Measurements from ENCODE around the gene RNF214.
"Not testable (repeated sequence)": the region's sequence is repeated elsewhere in the genome, so short reads cannot be mapped to it uniquely, and the experiment has no call there.

RNF214 gene

DNA sequence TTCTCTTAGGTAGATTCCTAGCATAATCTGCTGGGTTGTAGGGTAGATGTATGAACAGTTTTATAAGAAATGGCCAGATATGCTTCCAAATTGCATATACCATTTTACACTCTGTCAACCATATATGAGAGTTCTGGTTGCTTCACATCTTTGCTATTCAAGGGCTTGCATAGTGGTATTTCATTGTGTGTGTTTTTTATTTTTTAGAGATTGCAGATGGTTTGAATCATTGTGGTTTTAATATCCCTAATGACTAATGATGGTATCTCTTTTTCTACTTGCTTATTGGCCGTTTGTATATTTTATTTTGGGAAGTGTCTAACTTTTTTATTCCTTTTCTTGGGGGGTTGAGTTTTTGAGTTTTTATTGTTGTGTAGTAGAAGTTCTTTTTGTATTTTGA is 26.9 kb downstream of the RNF214 start:
- in situ Hi-C loops (cut with HindIII; ENCODE audit: low pct_ligation_motif_present, low sequenced_read_pairs): no loop called here
- no peaks in the 10 kb centered on the region for H3K27me3 ChIP-seq (replicated peaks)
- no peak overlapping the region for H3K4me3 ChIP-seq (ENCODE audit: low read depth, low read length)
- H3K36me3 ChIP-seq (replicated peaks): no peaks in the 10 kb centered on the region
- H3K27ac ChIP-seq: peak overlapping the region; percentile 54
- TF ChIP-seq CTCF (IDR thresholded peaks at IDR 0.05; ENCODE audit: low read depth, low read length, missing control alignments): no peak
- DNase-seq: peak; percentile 12

DNA sequence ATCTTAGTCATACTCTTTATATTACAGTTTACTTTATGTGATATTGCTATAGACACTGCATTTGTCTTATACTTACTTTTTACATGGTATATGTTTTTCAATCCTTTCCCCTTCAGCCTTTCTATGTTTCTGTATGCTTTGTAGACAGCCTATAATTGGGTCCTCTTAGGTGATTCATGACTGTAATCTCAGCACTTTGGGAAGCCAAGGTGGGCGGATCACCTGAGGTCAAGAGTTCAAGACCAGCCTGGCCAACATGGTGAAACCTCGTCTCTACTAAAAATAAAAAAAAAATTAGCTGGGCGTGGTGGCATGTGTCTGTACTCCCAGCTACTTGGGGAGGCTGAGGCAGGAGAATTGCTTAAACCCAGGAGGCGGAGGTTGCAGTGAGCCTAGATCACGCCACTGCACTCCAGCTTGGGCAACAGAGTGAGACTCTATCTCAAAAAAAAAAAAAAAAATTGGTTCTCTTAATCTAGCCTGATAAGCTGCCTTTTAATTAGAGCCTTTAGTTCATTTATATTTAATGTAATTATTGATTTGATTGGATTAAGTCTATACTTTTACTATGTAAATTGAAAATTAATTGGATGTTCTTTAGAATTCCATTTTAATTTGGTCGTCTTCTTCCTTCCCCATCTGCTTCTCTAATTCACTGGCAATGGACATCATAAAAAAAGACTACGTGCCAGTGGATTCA is 32.3 kb downstream of the RNF214 start:
- DNase-seq; H3K36me3 ChIP-seq (replicated peaks); H3K4me3 ChIP-seq (ENCODE audit: low read depth, low read length); H3K27me3 ChIP-seq (replicated peaks); in situ Hi-C loops (cut with HindIII; ENCODE audit: low pct_ligation_motif_present, low sequenced_read_pairs); H3K27ac ChIP-seq: not testable (repeated sequence)

DNA sequence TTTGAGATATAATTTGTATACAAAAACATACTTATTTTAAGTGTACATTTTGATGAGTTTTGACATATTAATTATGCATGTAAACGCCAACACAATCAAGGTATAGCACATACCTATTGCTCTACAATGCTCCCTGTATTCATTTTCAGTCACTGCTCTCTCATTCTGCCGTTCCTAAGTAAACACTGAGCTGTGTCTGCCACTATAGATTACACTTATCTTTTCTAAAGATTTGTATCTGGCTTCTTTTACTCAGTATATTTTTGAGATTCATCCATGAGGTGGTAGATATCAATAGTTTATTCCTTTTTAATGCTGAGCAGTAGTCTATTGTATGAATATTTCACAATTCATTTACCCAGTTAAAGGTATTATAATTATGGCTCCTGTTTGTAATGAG is 33.3 kb downstream of the RNF214 start:
- no peak for TF ChIP-seq CTCF (IDR thresholded peaks at IDR 0.05; ENCODE audit: low read depth, low read length, missing control alignments)
- Histone ChIP-seq H3K27me3 (replicated peaks) (no peaks in the 10 kb centered on the region), H3K4me3 (ENCODE audit: low read depth, low read length) (no peak overlapping the region), H3K36me3 (replicated peaks) (peaks cover 2% of the 10 kb centered on the region), H3K27ac (no peak overlapping the region)
- in situ Hi-C loops (cut with HindIII; ENCODE audit: low pct_ligation_motif_present, low sequenced_read_pairs): no loop called here
- no peak for DNase-seq

DNA sequence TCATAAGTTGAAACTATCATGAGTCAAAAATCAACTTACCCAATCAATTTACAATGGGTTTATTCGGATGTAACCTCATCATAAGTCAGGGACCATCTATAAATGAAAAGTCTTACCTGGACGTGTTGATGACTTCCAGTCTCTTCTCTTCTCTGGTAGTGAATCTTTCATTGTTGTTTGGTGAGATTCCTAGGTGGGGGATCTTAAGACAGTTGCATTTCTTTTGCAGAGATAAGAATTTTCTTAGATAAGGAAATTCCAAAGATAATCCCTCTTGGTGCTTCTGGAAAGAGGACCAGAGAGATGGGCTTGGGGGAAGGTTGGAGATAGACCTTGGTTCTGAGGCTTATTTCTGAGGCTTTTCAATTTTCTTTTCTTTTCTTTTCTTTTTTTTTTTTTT is 37.4 kb downstream of the RNF214 start:
- DNase-seq: no peak
- TF ChIP-seq CTCF (IDR thresholded peaks at IDR 0.05; ENCODE audit: low read depth, low read length, missing control alignments): no peak
- Histone ChIP-seq H3K36me3 (replicated peaks) (peaks cover 2% of the 10 kb centered on the region), H3K27me3 (replicated peaks) (no peaks in the 10 kb centered on the region), H3K4me3 (ENCODE audit: low read depth, low read length) (no peak overlapping the region), H3K27ac (no peak overlapping the region)
- in situ Hi-C loops (cut with HindIII; ENCODE audit: low pct_ligation_motif_present, low sequenced_read_pairs): no loop called here

GRCh38 chr11:117271208-117271607 is 38.7 kb downstream of the RNF214 start:
- Histone ChIP-seq H3K4me3 (ENCODE audit: low read depth, low read length) (no peak overlapping the region), H3K27me3 (replicated peaks) (no peaks in the 10 kb centered on the region), H3K27ac (no peak overlapping the region), H3K36me3 (replicated peaks) (peaks cover 2% of the 10 kb centered on the region)
- no peak for TF ChIP-seq CTCF (IDR thresholded peaks at IDR 0.05; ENCODE audit: low read depth, low read length, missing control alignments)
- in situ Hi-C loops (cut with HindIII; ENCODE audit: low pct_ligation_motif_present, low sequenced_read_pairs): no loop called here
- no peak for DNase-seq

- H3K27ac ChIP-seq; H3K36me3 ChIP-seq (replicated peaks); H3K4me3 ChIP-seq (ENCODE audit: low read depth, low read length); H3K27me3 ChIP-seq (replicated peaks); in situ Hi-C loops (cut with HindIII; ENCODE audit: low pct_ligation_motif_present, low sequenced_read_pairs); DNase-seq: not testable (repeated sequence)
Measured at GRCh38 chr11:117272175-117272574, 39.7 kb downstream of the RNF214 start.

All from brain microvascular endothelial cell (primary cell).